Left renal pelvis (tissue), 4 donors: ENCODE data around the gene IFT80. TPM values are rescaled to one million over a fixed set of nuclear protein-coding genes. Genes with fewer than 3 reads are reported as not detected.

Experiments used
- DNase-seq, 4 donors: peaks; one replicate each; pipeline ENCODE4 v3.0.0-alpha.2; 2013; ENCODE audit warnings: low read depth in 4 of 4, low spot score in 3 of 4
- polyA plus RNA-seq, 4 donors: library from polyadenylated mRNA; unstranded; fragments of 120-200 nt; gene quantifications; one replicate each; pipeline ENCODE4 v1.2.1, GENCODE V29; 2013; ENCODE audit not compliant: insufficient read length in 4 of 4

The IFT80 gene
- polyA plus RNA-seq = 10 to 100 TPM; 49.2 to 71.0 (median 66.4) TPM

DNA sequence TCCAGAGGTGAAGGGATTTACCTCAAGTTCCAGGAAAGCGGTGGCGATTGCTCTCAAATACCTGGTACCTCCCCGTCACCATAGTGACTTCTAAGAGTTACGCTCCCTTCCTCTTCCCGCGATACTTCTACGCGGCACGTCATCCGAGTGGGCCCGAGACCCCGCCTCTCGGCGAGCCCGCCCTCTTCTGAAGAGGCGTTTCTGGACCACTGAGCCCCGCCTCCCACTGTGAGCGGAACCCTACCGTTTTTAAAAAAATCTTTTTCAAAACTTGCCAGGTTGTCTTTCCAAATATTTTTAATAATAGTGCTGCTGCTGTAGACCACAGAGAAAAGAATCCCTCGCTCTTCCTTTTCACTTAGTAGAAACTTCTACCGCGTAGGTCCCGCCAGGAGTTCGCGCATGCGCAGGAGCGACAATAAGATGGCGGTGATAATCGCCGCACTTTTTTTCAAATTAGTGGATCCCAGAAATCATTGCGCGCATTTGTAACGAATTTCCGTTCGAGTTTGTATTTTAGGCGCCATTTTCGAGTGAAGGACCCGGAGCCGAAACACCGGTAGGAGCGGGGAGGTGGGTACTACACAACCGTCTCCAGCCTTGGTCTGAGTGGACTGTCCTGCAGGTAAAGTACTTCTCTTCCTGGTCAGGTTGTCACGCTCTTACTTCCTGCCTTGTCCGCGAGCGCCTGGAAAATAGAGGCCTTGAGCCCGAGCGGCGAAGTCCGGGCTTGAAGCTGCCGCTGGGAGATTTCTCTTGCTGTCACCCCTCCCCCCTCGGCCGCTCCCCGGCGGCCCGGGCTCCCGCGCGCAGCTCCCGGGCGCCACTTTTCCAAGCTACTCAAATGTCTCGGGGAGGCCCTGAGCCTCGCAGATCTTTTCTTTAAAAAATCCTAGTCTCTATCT lies at the start of gene IFT80, which contains the start of gene SMC4:
IFT80 (minus strand) TSS at position 101 of the 905 bp plus-strand sequence. CDS start 14,625 bp downstream, outside the sequence.
SMC4 (plus strand) TSS at position 526 of the 905 bp plus-strand sequence. CDS start 1,177 bp downstream, outside the sequence.
- peak; percentile 92 to 95 (median 92) for DNase-seq

- DNase-seq = no peak
These were observed 48.5 kb upstream of the IFT80 start for GRCh38 chr3:160447544-160447943.

DNA sequence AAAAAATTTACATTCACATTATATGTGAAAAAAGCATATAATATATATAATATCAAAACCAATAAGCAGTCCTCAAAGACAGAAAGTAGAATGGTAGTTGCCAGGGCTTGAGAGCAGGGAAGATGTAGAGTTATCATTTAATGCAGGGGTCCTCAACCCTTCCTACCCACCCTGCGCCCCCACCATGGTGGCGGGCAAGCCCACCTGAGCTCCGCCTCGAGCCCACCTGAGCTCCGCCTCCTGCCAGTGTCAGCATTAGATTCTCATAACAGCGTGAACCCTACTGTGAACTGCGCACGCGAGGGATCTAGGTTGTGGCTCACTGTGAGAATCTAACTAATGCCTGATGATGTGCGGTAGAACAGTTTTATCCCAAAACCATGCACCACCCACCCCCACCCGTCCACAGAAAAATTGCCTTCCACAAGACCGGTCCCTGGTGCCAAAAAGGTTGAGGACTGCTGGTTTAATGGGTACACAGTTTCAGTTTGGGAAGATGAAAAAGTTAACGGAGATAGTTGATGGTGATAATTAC lies 47.6 kb upstream of the IFT80 start:
- DNase-seq = no peak

DNA sequence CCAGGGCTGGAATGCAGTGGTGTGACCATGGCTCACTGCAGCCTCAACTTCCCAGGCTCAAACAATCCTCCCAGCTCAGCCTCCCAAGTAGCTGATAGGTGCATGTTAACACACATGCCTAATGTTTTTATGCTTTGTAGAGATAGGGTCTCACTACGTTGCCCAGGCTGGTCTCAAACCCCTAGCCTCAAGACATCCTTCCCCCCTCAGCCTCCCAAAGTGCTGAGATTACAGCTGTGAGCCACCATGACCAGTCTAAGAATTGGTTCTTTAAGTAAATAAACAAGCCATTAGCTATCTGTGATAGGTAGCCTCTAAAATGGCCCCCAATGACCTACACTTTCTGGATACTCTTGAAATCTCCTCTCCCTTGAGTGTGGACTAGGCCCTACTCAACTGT lies 46.8 kb upstream of the IFT80 start:
- no peak for DNase-seq

GRCh38 chr3:160444411-160444810 lies 45.4 kb upstream of the IFT80 start:
- no peak for DNase-seq

GRCh38 chr3:160440687-160441086 lies 41.7 kb upstream of the IFT80 start:
- DNase-seq = no peak

GRCh38 chr3:160437083-160437455 lies 38.0 kb upstream of the IFT80 start:
- DNase-seq = no peak

DNA sequence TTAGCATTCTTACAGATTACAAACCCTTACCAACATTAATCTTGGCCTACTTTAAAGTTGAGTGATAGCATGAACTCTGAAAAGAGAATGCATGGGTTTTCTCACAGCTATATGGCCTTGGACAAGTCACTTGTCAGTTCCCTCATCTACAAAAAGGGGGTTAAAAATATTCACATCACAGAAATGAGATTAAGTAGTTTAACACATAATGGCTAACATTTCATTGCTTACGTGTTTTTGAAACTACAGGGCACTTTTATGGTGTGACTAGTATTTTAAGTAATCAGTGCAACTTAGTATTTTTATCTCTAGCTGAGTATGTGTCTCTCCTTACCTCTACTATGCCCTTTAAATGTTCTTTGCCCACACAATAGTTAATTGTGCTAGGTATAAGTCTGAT lies 36.7 kb upstream of the IFT80 start:
- DNase-seq = no peak

GRCh38 chr3:160435095-160435494 lies 36.1 kb upstream of the IFT80 start:
- DNase-seq = no peak

- DNase-seq = no peak
These were observed 35.0 kb upstream of the IFT80 start for GRCh38 chr3:160434071-160434470.

GRCh38 chr3:160427832-160428424 lies 28.9 kb upstream of the IFT80 start:
- no peak for DNase-seq

DNA sequence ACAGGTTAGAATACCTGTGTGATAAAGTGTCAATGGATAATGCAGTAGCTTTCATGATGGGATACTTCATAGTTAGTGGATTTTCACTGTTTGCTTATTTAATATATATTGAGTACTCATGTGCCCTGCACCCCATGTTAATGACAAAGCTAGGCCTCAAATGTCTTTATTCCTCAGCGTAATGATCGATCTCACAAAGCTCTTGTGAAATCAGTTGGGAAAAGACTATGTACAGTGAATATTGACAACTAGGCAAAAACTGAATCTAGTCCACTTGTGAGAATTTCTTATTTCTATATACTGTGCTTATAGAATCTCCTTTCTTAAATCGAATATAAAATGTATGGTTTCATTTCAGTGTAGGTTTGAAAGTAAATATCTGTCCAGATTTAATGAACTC lies 18.3 kb upstream of the IFT80 start:
- DNase-seq = no peak

DNA sequence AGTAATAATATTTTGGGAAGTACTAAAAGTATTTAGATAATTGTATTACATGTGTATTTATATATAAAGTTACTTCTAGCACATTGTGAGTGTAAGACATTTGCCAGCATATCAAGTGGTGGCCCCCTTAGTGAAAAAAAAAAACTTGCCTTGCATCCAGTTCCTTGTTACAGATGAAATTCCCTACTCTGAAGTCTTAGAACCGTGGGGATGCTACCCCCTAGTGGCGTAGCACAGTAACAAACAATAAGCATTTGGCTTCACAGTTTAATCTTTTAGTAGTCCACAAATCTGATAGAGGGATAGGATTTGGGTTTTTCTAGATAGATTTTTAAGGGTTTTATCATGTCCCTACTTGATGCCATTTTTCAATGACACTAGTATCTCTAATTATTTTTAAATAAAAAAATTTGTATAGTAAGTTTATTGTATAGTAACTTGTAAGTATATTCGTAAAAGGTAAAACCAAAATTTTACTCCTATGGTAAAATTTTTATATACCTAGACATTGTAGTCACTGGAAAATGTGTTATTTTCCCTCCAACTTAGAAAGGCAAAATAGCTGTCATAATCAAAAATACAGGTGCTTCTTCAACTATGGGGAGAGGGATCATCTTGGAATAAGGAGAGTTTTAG lies 14.7 kb upstream of the IFT80 start:
- no peak for DNase-seq

- no peak for DNase-seq
These were observed 13.5 kb upstream of the IFT80 start for GRCh38 chr3:160412477-160412876.

DNA sequence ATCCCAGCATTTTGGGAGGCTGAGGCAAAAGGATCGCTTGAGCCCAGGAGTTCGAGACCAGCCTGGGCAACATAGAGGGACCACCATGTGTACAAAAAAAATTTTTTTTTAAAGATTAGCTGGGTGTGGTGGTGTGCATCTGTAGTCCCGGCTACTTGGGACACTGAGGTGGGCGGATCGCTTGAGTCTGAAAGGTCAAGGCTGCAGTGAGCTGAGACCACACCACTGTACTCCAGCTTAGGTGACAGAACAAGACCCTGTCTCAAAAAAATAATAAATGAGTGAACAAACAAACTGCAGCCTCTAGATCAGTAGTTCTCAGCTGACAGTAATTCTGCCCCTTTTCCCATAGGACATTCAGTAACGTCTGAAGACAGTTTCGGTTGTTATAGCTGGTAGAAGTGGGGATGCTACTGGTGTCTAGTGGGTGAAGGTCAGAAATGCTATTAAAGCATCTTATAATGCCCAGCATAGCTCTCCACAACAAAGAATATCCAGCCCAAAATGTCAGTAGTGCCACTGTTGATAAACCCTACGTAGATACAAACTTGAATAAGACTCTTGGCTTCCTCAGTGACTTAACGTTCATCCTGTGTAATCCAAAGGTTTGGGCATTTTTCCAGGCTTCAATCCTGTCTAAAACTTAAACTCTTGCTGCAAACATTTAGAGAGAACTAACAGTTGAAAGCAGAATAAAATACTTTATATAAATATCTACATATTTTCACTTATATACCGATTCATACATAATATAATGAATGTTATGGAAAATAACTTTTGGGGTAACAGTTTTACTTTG lies 11.0 kb upstream of the IFT80 start:
- no peak for DNase-seq

- no peak for DNase-seq
These were observed 4.9 kb upstream of the IFT80 start for GRCh38 chr3:160403796-160404470.

GRCh38 chr3:160403028-160403545 lies 4.1 kb upstream of the IFT80 start:
- DNase-seq = no peak

- no peak for DNase-seq
These were observed 3.4 kb upstream of the IFT80 start for GRCh38 chr3:160402221-160403027.
